Activated B cell treated with CpG ODN at 0.5 μM for 24 hours (primary cell): ENCODE measurements around the gene ADAMTS13. TPM values are rescaled to one million over a fixed set of nuclear protein-coding genes. Genes with fewer than 3 reads are reported as not detected.

Source experiments
- ATAC-seq: fragments of 200-7000 bp; cut with Tn5 transposase; one replicate; pipeline ENCODE4 v1.10.0; 2021; ENCODE audit warnings: low read depth, mild to moderate bottlenecking, moderate library complexity
- CTCF ChIA-PET: fragments of 350-600 bp; sonication (Branson Sonifier 250); formaldehyde crosslinking; loops from one replicate; lab custom pipeline; 2021; ENCODE audit warnings: antibody characterized with exemption; lab: Charles Lee
- POLR2A ChIA-PET: fragments of 350-600 bp; sonication (Branson Sonifier 250); formaldehyde crosslinking; loops from one replicate; lab custom pipeline; 2021; ENCODE audit warnings: antibody characterized with exemption; lab: Charles Lee
- DNase-seq: peaks from one replicate; pipeline ENCODE4 v3.0.0; 2022
- H3K27ac Mint-ChIP-seq: one replicate; pipeline ENCODE4 v1.8.0; 2020; ENCODE audit warnings: mixed read lengths
- H3K27me3 Mint-ChIP-seq: one replicate; pipeline ENCODE4 v1.8.0; 2021; ENCODE audit warnings: mixed read lengths
- H3K36me3 Mint-ChIP-seq: one replicate; pipeline ENCODE4 v1.8.0; 2021; ENCODE audit warnings: low read depth, mixed read lengths
- H3K4me1 Mint-ChIP-seq: one replicate; pipeline ENCODE4 v1.8.0; 2021; ENCODE audit warnings: mixed read lengths
- H3K4me3 Mint-ChIP-seq: one replicate; pipeline ENCODE4 v1.8.0; 2020; ENCODE audit warnings: mild to moderate bottlenecking, mixed read lengths
- H3K9me3 Mint-ChIP-seq: one replicate; pipeline ENCODE4 v1.8.0; 2020; ENCODE audit warnings: mixed read lengths
- intact Hi-C: fragments of 100-400 bp; cut with micrococcal nuclease; formaldehyde crosslinking; loops from one replicate; pipeline ENCODE4 v1.15.1; 2024
- total RNA-seq: library from RNA; stranded (reverse); gene quantifications from 2 replicates; pipeline ENCODE4 v1.2.3, GENCODE V29; 2022
- TF ChIP-seq, protein P1 (sequence below): fragments of 200-600 bp; IDR thresholded peaks from one replicate; pipeline ENCODE4 v1.8.0; 2022; ENCODE audit warnings: antibody characterized with exemption, mild to moderate bottlenecking

ADAMTS13 gene
- total RNA-seq, 1 donor from 2014 or later: 1.9 TPM

DNA sequence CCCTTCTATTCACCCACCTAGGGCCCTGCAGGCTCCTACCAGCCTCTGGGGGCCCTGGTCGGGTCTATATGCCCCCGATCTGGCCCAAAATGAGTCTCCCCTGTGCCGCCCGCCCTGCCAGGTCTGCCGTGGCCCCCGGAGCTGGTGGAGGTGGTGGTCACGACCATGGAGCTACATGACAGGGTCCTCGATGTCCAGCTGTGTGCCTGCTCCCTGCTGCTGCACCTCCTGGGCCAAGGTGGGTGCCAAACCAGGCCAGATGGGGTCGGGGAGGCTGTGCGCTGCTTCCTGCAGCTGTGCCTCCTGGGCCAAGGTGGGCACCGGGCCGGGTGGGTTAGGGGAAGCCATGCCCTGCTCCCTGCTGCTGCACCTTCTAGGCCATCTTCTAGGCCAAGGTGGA lies 21.9 kb upstream of the ADAMTS13 start:
- CTCF ChIA-PET: no interaction called here

DNA sequence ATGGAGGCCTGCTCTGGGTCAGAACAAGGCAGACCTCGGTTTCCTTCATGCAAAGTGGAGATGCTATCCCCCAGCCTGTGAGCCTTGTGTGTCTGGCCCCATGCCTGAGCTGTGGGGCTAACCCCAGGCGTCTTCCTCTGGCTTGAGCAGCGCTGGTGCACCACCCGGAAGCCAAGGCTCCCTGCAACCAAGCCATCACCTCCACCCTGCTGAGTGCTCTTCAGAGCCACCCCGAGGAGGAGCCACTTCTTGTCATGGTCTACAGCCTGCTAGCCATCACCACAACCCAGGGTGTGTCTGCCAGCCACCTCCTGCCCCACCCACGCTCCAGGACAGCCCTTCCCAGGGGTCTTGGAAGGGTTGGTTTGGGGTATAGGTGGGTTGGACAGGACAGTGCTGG lies 20.6 kb upstream of the ADAMTS13 start:
- no peaks in the 10 kb centered on the region for H3K27me3 Mint-ChIP-seq
- H3K36me3 Mint-ChIP-seq: peaks cover 25% of the 10 kb centered on the region
- ChIA-PET POLR2A (no interaction called here), CTCF (interaction anchor here (1.4 kb wide), 1 partner anchor 215 kb away, joined by 3 read pairs; no protein-coding TSS in a partner anchor)
- no peak overlapping the region for H3K4me3 Mint-ChIP-seq
- no peak overlapping the region for H3K27ac Mint-ChIP-seq
- ATAC-seq (no peak), DNase-seq (no peak)
- TF ChIP-seq, protein P1, sequence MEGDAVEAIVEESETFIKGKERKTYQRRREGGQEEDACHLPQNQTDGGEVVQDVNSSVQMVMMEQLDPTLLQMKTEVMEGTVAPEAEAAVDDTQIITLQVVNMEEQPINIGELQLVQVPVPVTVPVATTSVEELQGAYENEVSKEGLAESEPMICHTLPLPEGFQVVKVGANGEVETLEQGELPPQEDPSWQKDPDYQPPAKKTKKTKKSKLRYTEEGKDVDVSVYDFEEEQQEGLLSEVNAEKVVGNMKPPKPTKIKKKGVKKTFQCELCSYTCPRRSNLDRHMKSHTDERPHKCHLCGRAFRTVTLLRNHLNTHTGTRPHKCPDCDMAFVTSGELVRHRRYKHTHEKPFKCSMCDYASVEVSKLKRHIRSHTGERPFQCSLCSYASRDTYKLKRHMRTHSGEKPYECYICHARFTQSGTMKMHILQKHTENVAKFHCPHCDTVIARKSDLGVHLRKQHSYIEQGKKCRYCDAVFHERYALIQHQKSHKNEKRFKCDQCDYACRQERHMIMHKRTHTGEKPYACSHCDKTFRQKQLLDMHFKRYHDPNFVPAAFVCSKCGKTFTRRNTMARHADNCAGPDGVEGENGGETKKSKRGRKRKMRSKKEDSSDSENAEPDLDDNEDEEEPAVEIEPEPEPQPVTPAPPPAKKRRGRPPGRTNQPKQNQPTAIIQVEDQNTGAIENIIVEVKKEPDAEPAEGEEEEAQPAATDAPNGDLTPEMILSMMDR: no peak
- intact Hi-C loops: no loop called here
- no peaks in the 10 kb centered on the region for H3K4me1 Mint-ChIP-seq
- H3K9me3 Mint-ChIP-seq: no peaks in the 10 kb centered on the region

More for the DNA sequence above, 21.9 kb upstream of the ADAMTS13 start:
- Mint-ChIP-seq H3K4me3 (no peak overlapping the region), H3K27me3 (no peaks in the 10 kb centered on the region), H3K36me3 (peaks cover 12% of the 10 kb centered on the region), H3K4me1 (no peaks in the 10 kb centered on the region), H3K27ac (no peak overlapping the region), H3K9me3 (no peaks in the 10 kb centered on the region)
- POLR2A ChIA-PET: interaction anchor here (0.7 kb wide), 1 partner anchor 577 kb away, joined by 6 read pairs; no protein-coding TSS in a partner anchor
- ATAC-seq (no peak), DNase-seq (no peak)
- TF ChIP-seq, protein P1: no peak
- intact Hi-C loops: no loop called here

DNA sequence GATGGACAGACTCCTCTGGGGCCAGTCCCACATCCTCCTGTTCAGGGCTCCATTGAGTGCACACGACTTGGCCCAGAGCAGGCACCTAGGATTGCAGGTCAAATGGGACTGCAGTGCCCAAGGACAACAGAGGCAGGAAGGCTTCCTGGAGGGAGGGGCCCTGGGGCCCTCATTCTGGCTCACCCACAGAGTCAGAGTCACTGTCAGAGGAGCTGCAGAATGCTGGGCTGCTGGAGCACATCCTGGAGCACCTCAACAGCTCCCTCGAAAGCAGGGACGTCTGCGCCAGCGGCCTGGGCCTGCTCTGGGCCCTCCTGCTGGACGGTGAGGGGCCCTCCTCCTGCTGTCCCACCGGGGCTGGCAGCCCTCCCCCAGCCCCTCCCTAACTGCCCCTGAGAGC lies 19.5 kb upstream of the ADAMTS13 start:
- POLR2A ChIA-PET: interaction anchor here (1.0 kb wide), 2 partner anchors 16 to 55 kb away, joined by 4 read pairs; partner anchors contain the start of genes MED22 and RPL7A
- Mint-ChIP-seq H3K4me3 (no peak overlapping the region), H3K27me3 (no peaks in the 10 kb centered on the region), H3K4me1 (peaks cover 6% of the 10 kb centered on the region), H3K36me3 (peaks cover 35% of the 10 kb centered on the region), H3K27ac (no peak overlapping the region), H3K9me3 (no peaks in the 10 kb centered on the region)
- DNase-seq (no peak), ATAC-seq (no peak)
- CTCF ChIA-PET: interaction anchor here (1.4 kb wide), 1 partner anchor 216 kb away, joined by 3 read pairs; no protein-coding TSS in a partner anchor
- intact Hi-C loops: no loop called here
- TF ChIP-seq, protein P1: no peak

DNA sequence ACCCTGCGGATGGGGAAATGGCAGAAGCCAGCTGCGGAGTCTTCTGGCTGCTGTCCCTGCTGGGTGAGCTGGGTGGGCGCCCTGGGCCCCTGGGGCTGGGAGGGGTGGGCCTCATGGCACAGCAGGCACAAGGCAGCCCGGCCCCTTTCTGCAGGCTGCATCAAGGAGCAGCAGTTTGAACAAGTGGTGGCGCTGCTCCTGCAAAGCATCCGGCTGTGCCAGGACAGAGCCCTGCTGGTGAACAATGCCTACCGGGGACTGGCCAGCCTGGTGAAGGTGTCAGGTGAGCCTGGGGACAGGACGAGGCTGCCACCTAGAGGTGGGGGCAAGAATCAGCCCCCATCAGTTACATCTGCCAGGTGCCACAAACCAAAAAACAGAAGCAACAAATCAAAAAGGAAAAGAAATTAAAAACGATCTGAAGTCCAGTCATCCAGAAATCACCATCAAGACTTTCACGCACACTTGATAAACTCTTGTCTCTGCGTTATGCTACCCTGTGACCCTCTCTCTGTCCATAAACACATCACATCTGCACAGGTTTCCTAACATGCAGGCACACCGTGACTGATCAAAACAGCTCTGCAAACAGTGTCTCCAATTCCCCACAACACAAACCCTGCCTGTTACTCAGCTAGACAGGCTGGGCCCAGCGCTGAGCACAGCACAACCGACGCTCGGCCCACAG lies 18.3 kb upstream of the ADAMTS13 start:
- no peak overlapping the region for H3K27ac Mint-ChIP-seq
- TF ChIP-seq, protein P1: no peak
- no peak overlapping the region for H3K4me3 Mint-ChIP-seq
- ATAC-seq: no peak
- CTCF ChIA-PET: interaction anchor here (0.6 to 1.8 kb wide), 5 partner anchors 13 to 260 kb away, joined by 3 to 6 read pairs (median 3); no protein-coding TSS in a partner anchor
- no peak for DNase-seq
- no peaks in the 10 kb centered on the region for H3K27me3 Mint-ChIP-seq
- intact Hi-C loops: loop anchor here (1.0 kb wide), 1 partner anchor 218 kb away; no protein-coding TSS in a partner anchor
- no peaks in the 10 kb centered on the region for H3K9me3 Mint-ChIP-seq
- H3K36me3 Mint-ChIP-seq: peaks cover 44% of the 10 kb centered on the region
- H3K4me1 Mint-ChIP-seq: peaks cover 6% of the 10 kb centered on the region
- POLR2A ChIA-PET: no interaction called here

DNA sequence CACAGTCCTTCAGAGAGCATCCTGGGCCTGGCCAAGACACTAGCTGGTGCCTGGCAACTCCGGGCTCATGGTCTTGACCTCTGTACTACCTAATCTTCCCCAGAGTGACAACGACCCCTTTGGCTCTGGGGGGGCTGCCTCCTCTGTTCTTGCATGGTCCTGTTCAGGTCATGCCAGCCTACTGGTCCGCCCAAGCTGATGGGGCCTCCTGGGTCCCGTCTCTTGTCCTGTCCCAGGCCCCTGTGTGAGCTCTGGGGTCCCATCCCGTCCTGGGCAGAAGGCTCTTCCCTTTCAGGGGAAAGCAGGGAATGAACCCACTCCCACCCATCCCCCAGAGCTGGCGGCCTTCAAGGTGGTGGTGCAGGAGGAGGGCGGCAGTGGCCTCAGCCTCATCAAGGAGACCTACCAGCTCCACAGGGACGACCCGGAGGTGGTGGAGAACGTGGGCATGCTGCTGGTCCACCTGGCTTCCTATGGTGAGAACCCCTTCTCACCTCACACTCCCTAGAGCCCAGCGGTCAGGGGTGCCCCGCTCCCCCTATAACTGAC lies 17.6 kb upstream of the ADAMTS13 start:
- Mint-ChIP-seq H3K27ac (no peak overlapping the region), H3K27me3 (no peaks in the 10 kb centered on the region), H3K9me3 (no peaks in the 10 kb centered on the region), H3K4me3 (no peak overlapping the region), H3K4me1 (peaks cover 6% of the 10 kb centered on the region), H3K36me3 (peaks cover 50% of the 10 kb centered on the region)
- ChIA-PET CTCF (interaction anchor here (0.6 to 1.8 kb wide), 5 partner anchors 12 to 260 kb away, joined by 3 to 6 read pairs (median 3); no protein-coding TSS in a partner anchor), POLR2A (no interaction called here)
- DNase-seq: no peak
- no peak for ATAC-seq
- intact Hi-C loops: loop anchor here (1.0 kb wide), 1 partner anchor 218 kb away; no protein-coding TSS in a partner anchor
- TF ChIP-seq, protein P1: no peak
